ENCODE measurements around the gene HPF1. TPM values are rescaled to one million over a fixed set of nuclear protein-coding genes. Genes with fewer than 3 reads are reported as not detected.

HPF1 gene
- polyA plus RNA-seq, 1 of the 3 experiments (the other 2 are of a cell fraction): 23.5 TPM

DNA sequence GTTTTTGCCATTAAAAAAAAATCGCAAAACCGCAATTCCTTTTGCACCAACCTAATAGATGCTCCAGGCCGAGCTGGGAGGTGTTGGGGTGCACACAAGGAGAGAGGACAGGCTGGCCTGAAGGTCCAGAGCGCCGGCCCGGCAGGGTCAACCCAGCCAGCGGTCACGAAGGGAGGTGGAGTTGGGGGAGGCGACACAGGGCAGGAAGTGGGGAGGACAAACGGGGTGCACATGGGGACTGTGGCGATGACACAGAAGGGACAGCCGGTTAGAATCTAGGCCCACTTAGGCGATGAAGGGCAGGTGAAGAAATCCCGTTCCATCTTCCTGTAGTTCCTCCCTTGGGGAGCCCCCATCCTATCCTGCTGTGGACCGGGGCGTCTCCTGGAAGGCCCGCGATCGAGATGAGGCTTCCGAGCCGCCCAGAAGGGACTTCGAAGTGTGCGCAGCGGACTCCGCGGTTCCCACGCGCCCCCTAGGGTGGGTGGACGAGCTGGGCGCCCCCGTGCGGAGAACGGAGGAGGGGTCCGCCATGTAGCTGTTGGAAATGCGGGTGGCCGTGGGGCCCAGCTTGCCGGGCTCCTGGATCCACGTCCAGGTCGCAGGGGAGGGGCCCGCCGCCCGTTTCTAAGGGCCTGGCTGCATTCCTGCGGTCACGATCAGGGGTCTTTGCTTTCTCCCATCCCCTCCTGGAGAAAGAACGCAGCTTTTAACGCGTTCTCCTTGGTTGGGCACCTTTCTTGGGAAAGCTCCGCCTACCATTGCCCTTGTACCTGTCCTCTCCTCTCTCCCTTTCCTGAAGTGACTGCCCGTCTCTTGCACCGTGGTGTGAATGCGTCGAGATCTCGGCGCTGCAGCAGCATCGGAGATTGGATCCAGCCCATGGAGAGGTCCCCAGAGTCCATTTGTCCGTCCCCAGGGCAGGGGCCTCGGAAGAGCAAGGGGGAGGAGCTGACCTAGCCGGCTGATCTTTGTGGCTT, 17.0 kb upstream of the HPF1 start:
- Histone ChIP-seq H2AFZ (ENCODE audit: low read depth) (no peak overlapping the region), H3K27me3 (ENCODE audit: insufficient read depth) (no peaks in the 10 kb centered on the region), H3K9me3 (no peaks in the 10 kb centered on the region), H3K9ac (no peak overlapping the region), H3K4me2 (no peak overlapping the region), H3K4me3 (ENCODE audit: low read depth in 2 of 2, low read length in 1 of 2) (no peak overlapping the region), H3F3A (replicated peaks; ENCODE audit: insufficient read depth) (no peaks in the 10 kb centered on the region), H3K27ac (ENCODE audit: low read depth in 2 of 2, low read length in 1 of 2) (no peak overlapping the region), H3K79me2 (ENCODE audit: insufficient read depth) (no peaks in the 10 kb centered on the region), H3K4me1 (ENCODE audit: control insufficient read depth in 1 of 2, insufficient read depth in 2 of 2, low read depth in 1 of 2, low read length in 1 of 2) (no peaks in the 10 kb centered on the region), H3K36me3 (replicated peaks in 1 of 2; ENCODE audit: control insufficient read depth in 1 of 2, insufficient read depth in 2 of 2, low read length in 1 of 2) (no peaks in the 10 kb centered on the region), H3K9me2 (no peaks in the 10 kb centered on the region), H4K20me1 (ENCODE audit: insufficient read depth) (no peaks in the 10 kb centered on the region)
- ChIA-PET POLR2A (no interaction called here), CTCF (interaction anchor here (0.9 kb wide), 1 partner anchor 173 kb away, joined by 3 read pairs; no protein-coding TSS in a partner anchor)
- 92% methylated on average over 40 of the region's 58 CpGs for WGBS (ENCODE audit: low lambda C conversion rate)
- peak; percentile 7 for DNase-seq
- TF ChIP-seq GABPA (IDR thresholded peaks at IDR 0.05; ENCODE audit: low read depth) (no peak), YY1 (IDR thresholded peaks at IDR 0.05; ENCODE audit: low read depth) (no peak), TCF12 (IDR thresholded peaks at IDR 0.05) (no peak), EP300 (IDR thresholded peaks at IDR 0.05; ENCODE audit: borderline replicate concordance in 1 of 2, low read depth in 1 of 2, low read length in 1 of 2) (no peak), TEAD4 (IDR thresholded peaks at IDR 0.05; ENCODE audit: borderline replicate concordance, insufficient read depth) (no peak), RCOR1 (IDR thresholded peaks at IDR 0.05; ENCODE audit: low read length) (no peak), EZH2phosphoT487 (IDR thresholded peaks at IDR 0.05; ENCODE audit: borderline replicate concordance, low read depth) (no peak), FOXM1 (IDR thresholded peaks at IDR 0.05; ENCODE audit: low read depth) (no peak), NRF1 (IDR thresholded peaks at IDR 0.05; ENCODE audit: low read depth, low read length) (no peak), CHD2 (IDR thresholded peaks at IDR 0.05; ENCODE audit: low read length, partially characterized antibody) (no peak), JUND (IDR thresholded peaks at IDR 0.05) (no peak), TAF1 (IDR thresholded peaks at IDR 0.05; ENCODE audit: borderline replicate concordance, low read depth, low read length) (no peak), ELF1 (IDR thresholded peaks at IDR 0.05) (no peak)
- TF ChIP-seq, protein P1, sequence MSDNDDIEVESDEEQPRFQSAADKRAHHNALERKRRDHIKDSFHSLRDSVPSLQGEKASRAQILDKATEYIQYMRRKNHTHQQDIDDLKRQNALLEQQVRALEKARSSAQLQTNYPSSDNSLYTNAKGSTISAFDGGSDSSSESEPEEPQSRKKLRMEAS (IDR thresholded peaks at IDR 0.05; ENCODE audit: low read depth): no peak
- TF ChIP-seq, protein P2, sequence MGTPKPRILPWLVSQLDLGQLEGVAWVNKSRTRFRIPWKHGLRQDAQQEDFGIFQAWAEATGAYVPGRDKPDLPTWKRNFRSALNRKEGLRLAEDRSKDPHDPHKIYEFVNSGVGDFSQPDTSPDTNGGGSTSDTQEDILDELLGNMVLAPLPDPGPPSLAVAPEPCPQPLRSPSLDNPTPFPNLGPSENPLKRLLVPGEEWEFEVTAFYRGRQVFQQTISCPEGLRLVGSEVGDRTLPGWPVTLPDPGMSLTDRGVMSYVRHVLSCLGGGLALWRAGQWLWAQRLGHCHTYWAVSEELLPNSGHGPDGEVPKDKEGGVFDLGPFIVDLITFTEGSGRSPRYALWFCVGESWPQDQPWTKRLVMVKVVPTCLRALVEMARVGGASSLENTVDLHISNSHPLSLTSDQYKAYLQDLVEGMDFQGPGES (IDR thresholded peaks at IDR 0.05; ENCODE audit: low read depth, low read length): no peak
- TF ChIP-seq, protein P3, sequence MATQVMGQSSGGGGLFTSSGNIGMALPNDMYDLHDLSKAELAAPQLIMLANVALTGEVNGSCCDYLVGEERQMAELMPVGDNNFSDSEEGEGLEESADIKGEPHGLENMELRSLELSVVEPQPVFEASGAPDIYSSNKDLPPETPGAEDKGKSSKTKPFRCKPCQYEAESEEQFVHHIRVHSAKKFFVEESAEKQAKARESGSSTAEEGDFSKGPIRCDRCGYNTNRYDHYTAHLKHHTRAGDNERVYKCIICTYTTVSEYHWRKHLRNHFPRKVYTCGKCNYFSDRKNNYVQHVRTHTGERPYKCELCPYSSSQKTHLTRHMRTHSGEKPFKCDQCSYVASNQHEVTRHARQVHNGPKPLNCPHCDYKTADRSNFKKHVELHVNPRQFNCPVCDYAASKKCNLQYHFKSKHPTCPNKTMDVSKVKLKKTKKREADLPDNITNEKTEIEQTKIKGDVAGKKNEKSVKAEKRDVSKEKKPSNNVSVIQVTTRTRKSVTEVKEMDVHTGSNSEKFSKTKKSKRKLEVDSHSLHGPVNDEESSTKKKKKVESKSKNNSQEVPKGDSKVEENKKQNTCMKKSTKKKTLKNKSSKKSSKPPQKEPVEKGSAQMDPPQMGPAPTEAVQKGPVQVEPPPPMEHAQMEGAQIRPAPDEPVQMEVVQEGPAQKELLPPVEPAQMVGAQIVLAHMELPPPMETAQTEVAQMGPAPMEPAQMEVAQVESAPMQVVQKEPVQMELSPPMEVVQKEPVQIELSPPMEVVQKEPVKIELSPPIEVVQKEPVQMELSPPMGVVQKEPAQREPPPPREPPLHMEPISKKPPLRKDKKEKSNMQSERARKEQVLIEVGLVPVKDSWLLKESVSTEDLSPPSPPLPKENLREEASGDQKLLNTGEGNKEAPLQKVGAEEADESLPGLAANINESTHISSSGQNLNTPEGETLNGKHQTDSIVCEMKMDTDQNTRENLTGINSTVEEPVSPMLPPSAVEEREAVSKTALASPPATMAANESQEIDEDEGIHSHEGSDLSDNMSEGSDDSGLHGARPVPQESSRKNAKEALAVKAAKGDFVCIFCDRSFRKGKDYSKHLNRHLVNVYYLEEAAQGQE (IDR thresholded peaks at IDR 0.05; ENCODE audit: low read depth, low read length): no peak

All from SK-N-SH (cell line).